GM19099 (cell line): ENCODE results near the gene ZNF385C.
A peak's percentile ranks its signal among the peaks of the same experiment; 100 is the strongest.

Experiments used
- POLR2A ChIP-seq: IDR thresholded peaks from 3 replicates; pipeline ENCODE4 v1.6.1; 2011; ENCODE audit warnings: low read depth; ENCODE audit not compliant: insufficient read length; ENCODE audit errors: extremely low read depth

The ZNF385C gene

GRCh38 chr17:42129109-42129837 is 31.0 kb upstream of the ZNF385C start:
- no peak for TF ChIP-seq POLR2A

DNA sequence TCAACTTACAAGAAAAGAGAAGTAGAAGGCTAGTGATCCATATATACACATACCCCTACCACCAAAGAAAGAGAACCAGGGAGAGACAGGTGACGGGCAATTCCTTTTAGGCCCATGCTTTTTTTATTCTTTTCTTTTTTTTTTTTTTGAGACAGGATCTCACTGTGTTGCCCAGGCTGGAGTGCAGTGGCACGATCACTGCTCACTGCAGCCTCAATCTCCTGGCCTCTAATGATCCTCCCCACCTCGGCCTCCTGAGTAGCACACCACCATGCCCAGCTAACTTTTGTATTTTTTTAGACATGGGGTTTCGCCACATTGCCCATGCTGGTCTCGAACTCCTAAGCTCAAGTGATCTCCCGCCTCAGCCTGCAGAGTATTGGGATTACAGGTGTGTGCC is 29.1 kb upstream of the ZNF385C start:
- TF ChIP-seq POLR2A: no peak

GRCh38 chr17:42126836-42127235 is 28.6 kb upstream of the ZNF385C start:
- no peak for TF ChIP-seq POLR2A

DNA sequence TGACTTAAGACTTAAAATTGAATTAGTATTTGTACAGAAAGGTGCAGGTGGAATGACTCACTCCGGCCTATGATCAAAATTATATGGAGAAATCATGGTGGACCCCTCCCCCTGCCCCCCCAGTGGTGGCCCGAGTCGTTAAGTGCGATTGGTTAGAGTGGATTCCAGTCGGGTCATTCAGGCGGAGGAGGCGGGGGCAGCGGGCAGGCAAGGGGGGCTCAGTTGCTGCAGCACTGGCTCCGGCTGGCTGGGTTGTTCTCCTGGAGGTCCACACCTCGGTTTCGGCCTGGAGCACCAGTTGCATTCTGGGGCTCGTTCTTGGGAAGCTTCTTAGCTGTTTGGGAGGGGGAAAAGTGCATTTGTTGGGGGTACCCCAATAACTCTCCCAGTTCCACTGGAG is 27.3 kb upstream of the ZNF385C start:
- no peak for TF ChIP-seq POLR2A

GRCh38 chr17:42124256-42124655 is 26.0 kb upstream of the ZNF385C start:
- no peak for TF ChIP-seq POLR2A

GRCh38 chr17:42122371-42123303 is 24.4 kb upstream of the ZNF385C start, which contains the start of gene HSPB9:
HSPB9 (plus strand) TSS chr17:42122804; CDS start chr17:42122851, 47 bp downstream.
- TF ChIP-seq POLR2A: no peak

DNA sequence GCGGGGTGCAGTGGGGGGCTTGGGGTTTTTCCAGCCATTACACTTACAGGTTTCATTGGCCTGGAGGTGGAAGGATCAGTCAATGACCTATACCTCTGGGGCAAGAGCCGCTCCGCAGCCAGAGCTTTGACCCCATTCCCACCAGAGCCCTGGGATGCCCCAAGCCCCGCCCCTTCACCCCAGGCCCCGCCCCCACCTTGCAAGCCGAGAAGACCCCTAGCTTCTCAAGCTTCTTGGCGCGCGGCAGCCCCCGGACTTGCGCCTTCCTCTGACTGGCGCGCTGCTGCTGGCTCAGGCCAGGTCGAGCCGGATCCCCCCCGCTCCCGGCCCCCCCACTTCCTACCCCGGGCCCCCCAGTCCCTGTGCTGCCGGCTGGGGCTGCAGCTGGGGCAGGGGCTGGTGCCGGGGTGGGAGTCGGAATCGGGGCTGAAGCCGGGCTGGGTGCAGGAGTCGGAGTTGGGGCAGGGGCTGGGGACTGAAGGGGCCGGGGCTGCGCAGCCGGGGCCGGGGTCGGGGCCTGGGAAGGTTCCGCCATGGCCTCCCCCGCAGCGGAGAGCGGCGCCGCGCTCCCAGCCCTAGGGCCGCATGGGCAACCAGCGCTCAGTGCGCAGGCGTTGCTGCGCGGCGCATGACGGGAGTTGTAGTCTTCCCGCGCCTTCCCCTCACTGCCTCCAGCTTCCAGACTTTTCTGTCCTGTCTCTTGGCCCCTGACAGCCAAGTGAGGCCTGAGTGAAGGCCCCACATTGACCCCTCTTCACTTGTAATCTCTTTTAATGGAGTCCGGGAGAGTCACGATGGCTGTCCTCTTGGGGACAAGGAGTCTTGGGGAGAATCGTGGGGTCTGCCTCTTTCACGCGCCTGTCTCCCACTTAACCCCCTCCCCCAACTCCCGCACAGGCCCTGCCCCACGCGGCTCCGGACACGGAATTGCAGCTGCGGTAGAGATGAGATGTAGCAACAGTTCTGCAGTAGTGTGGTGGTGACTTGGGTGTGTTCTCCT is 22.8 kb upstream of the ZNF385C start, which contains the start of gene KAT2A:
KAT2A (minus strand) TSS at position 598 of the 1,000 bp plus-strand sequence; CDS start at position 535, 63 bp downstream.
- peak; percentile 81 for TF ChIP-seq POLR2A

- no peak for TF ChIP-seq POLR2A
Observed at GRCh38 chr17:42120161-42120769, 22.0 kb upstream of the ZNF385C start.

DNA sequence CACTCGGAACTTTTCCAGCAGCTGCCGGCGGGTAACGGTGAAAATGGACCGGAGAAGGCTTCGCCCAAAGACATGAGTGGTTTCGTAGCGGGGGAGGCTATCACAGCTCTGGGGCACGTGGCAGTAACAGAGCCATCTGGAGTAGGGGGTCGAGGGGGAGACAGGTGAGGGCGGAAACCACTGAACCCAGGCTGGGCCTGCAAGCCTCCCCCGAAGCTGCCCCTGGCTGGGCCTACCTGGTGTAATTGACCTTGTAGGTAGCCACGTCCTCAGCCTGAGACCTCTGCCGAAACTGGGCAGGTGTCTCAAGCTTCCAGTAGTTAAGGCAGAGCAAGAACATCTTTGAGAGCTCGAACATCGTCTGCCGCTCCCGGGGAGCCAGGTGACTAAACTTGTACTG is 21.0 kb upstream of the ZNF385C start:
- no peak for TF ChIP-seq POLR2A

DNA sequence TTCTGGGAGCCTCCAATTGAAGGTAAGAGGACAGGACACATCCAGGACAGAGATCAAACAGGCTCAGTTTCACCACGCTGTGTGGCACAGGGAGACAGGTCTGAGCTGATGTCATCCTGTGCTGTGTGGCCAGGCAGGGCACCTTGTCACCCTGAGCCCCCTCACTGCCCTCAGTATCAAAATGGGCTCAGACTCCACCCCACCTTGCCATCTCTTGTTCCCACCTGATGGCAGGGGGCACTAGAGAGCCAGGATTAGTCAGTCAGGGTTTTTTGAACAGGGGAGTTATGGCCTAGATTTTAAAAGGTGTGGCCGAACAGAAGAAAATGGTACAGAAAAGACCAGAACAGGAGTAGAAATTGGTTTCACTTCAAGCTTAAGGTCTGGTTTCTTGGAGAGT is 20.3 kb upstream of the ZNF385C start:
- TF ChIP-seq POLR2A: no peak

GRCh38 chr17:42118126-42118510 is 19.8 kb upstream of the ZNF385C start:
- no peak for TF ChIP-seq POLR2A

- no peak for TF ChIP-seq POLR2A
Observed at GRCh38 chr17:42117397-42118125, 19.3 kb upstream of the ZNF385C start.

DNA sequence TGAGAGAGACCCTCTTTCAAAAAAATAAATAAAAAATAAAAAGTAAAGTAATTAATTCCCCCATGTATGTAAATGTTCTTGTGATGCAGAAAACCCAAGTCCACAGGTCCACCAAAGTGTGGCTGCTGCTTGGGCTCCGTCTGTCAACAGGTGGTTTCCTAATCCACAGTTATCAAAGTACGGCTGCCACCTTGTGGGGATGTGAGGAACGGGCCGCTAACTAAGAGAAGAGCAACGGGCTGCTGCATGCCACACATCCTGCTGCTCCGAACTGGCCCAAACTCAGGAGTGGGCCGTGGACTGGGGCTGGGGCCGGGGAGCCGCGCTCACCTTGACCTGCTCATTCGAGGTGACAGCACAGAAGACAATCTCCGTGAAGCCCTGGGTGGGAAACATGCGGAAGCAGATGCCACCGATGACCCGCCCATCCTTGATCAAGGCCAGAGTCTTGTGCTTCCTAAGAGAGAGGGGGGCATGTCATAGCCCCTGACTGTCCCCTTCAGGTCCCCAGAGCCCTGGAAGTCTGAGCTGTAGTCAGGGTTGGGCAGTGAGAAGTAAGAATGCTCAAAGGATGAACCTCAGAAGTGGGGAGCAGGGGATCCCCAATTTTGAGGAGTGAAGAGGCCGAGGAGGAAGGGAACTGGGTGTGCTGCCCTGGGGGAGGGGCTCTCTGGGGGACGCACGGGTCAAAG is 18.6 kb upstream of the ZNF385C start:
- TF ChIP-seq POLR2A: no peak
